NCI-H187 (cell line): ENCODE measurements around the gene FER1L5.
"Not testable (repeated sequence)": the region's sequence is repeated elsewhere in the genome, so short reads cannot be mapped to it uniquely, and the experiment has no call there.

Source experiments
- DNase-seq, 2 experiments: peaks; one replicate each; lab custom pipeline; 2025; lab: John Stamatoyannopoulos, UW

Gene FER1L5

DNA sequence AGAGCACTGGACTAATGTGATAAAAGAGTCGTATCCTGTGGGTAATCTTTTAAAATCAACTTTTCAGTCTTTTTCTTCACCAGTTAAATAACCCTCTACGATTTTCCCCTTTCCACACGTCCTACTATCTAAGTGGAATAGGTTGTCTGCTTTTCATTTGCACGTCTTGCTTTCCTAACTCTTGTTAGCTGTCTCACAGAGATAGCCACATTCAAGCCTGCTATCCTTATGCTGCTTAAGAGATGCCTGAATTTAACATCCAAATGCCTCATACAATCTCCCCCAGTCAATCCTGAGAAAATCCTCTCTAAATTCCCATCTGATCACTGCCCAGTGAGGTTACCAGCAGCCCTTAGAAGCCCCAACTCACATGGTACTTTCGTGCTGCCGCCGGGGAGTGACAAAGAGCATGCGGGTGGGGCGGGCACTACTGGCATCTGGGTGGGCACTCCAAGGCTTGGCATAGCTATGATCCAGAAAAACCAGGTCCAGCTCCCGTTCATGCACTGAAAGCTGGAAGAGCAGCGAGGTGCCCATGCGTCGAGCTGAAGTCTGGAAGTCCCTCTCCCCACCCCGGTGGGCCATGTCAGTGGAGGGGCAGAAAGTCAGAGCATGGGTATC is 5.9 kb upstream of the FER1L5 start:
- DNase-seq = no peak

DNA sequence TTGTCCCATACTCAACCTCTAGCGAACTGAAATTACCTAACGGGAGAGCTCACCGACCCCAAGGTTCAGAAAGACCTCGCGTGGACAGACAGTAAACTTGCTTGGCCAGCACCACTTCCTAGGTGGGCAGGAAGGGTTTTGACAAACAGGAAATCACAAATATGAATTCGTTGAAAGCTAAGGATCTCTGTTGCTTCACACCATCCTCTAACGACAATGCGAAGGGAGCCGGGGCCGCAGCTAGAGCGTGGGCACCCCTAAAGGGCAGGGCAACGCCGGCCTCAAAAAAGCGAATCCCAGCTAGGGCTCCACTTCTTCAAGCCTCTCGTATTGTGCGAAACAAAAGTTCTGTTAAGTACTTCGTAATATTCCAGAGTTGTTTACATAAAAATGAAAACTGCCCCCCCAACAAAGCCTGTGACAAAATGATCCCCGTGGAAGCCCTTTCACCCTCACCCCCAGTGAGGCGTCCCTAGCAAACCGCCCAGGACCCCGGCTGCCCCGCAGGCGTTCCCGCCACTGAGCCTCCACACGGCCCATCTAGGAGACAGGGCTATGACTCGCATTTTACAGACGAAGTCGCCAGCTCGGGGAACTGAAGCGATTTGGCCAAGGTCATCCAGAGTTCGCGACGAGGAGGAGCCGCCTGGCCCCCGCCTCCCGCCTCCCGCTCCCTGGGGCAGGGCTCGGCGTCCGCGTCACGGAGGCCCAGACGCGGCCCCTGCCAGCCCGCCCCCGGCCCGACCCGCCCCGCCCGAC is 5.0 kb upstream of the FER1L5 start:
- DNase-seq = peak in 1 of 2 experiments; percentile 44

DNA sequence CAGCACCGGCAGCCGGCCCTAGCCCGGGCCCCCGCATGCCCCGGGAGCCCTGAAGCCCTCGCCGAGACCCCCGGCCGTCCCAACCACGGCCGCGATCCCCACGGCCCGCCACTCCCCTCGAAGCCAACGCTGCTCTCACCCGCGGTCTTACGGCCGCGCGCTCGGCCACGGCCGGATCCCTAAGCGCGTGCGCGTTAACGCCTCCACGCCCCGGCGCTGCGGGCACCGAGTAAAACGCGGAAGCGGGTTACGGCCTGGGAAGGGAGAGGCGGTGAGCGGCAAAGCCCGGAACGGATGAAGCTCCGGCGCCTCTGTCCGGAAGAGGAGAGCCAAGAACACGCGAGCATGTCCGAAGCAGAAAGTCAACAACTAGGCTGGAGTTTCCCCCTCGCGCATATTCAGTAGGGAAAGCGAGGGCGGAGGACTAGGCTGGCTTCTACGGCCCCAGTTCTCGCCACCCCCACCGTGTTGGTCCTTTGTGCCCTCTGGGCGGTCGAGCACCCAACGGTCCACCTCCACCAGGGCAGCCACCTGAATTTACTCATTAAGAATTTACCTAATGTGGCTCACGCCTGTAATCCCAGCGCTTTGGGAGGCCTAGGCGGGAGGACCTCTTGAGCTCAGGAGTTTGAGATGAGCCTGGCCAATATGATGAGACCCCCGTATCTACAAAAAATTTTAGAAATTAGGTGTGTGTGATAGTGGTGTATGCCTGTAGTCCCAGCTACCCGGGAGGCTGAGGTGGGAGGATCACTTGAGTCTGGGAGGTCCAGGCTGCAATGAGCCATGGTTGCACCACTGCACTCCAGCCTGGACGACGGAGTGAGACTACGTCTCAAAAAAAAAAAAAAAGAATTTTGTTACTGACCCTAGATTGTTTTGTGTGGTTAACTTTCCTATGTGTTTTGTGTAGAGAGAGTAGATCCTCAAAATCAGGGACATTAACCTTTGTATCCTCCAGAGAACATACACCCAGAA is 4.1 kb upstream of the FER1L5 start, which contains the start of gene KANSL3:
TSS of gene KANSL3 (minus strand) at position 169 of the 978 bp plus-strand sequence. CDS start 1,177 bp downstream, outside the sequence.
- DNase-seq = peak; percentile 41 to 80

DNA sequence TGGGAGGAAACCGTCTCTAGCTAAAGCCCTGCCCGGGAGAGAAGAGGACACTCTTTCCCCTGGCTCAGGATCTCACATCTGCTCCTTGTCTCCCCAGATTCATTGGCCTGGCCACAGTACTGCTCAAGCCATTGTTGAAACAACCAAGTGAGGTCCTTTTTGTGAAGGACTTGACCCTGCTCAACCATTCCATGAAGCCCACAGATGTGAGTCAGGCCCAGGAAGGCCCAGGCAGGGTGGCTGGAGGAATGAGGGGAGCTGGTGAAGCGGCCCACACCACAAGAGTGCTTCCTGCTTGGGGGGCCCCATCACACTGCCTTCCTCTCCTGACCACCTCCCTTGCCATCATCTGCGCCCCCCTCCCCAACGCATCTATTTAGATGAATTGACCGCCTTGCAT is 5.1 kb downstream of the FER1L5 start:
- no peak for DNase-seq

DNA sequence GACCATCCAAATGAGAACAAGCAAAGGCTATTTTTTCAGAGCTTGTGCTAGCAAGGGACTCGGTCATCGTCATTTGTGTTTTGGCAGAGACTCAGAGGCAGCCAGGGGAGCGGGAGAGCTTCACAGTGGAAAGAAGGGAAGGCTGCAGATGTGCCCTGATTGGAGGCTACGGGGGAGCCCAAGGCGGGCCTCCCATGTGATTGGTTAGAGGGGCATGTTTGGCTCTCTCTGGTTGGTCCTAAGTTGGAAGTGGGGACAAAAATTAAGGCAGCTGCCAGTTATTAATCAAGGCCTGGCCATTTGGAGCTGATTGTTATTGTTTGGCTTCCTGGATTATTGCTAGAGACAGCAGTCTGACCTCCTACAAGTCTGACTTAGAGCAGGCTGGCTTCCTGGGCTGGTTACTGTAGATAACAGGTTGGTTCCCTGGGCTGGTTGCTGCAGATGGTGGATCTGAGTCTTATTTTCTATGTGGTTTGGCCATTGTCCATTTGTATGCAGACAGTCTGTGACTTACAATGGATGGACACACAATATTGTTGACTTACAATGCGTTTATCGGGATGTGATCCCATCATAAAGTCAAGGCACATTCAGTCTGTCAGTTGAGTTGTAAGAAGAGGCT is 5.9 kb downstream of the FER1L5 start:
- no peak for DNase-seq

DNA sequence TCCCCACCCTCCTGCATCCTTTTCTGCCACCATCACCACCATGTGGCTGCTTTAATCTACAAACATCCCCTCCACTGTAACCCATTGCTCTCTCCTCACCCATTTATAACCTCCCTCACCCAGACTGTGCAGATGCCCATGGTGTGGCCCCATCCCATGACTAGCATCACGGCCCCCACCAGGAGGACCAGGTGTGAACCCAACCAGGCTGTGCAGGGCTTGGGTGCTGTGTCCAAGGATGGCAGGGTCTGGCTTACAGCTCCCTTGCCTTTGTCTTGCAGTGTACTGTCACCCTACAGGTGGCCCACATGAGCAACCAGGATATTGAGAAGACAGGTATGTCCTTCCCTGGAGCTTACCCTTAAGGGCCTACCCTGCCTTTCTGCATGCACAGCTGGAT is 6.8 kb downstream of the FER1L5 start:
- DNase-seq = no peak

DNA sequence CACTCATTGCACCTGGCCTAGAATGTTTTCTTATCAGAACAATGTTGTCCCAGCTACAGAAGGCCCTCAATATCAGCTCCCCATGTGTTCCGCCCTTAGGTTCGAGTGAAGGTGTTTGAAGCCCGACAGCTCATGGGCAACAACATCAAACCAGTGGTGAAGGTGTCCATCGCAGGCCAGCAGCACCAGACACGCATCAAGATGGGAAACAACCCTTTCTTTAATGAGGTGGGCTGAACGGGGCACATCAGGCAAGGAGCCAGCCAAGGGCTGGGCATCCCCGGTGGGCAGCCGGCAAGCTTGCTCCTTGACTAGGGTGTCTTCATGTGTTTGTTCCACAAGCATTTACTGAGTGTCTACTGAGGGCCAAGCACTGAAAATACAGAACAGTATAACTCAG is 9.2 kb downstream of the FER1L5 start:
- no peak for DNase-seq

DNA sequence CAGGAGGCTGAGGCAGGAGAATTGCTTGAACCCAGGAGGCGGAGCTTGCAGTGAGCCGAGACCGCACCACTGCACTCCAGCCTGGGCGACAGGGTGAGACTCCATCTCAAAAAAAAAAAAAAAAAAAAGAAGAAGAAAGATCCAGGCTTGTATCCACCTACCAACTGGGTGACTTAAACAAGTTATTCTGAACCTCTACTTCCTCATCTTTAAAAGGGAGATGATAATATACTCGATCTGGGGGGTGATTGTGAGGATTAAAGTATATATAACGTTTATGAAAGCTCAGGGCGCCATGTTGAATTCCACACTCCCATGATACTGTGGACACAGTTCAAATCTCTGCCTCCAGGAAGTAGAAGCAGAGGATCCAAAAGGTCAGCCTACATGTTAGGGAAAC is 12.2 kb downstream of the FER1L5 start:
- DNase-seq = not testable (repeated sequence)

DNA sequence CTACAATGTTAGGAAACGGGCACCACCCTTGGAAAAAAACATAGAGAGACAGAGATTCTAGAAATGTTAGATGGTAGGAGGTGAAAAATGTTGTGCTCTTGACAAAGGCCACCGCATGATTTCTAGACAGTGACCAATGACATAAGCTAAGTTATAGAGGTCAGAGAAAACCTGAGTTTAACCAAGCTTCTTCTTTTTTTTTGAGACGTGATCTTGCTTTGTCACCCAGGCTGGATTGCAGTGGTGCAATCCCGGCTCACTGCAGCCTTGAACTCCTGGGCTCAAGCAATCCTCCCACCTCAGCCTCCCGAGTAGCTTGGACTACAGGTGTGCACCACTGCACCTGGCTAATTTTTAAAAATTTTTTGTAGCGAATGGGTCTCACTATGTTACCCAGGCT is 13.0 kb downstream of the FER1L5 start:
- DNase-seq = no peak

DNA sequence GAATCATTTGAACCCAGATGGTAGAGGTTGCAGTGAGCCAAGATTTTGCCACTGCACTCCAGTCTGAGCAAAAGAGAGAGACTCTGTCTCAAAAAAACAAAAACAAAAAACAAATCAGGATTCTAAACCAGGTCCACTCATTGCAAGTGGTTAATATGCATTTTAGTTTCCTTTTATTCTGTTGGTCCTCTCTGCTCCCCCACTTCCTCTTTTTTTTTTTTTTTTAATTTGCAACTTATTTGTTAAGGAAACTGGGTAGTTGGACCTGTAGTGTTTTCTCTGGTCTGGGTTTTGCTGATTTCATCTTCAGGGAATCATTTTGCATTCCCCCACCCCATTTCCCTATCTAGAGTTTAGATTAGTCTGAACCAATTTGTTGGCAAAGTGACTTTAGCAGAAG is 14.0 kb downstream of the FER1L5 start:
- no peak for DNase-seq

DNA sequence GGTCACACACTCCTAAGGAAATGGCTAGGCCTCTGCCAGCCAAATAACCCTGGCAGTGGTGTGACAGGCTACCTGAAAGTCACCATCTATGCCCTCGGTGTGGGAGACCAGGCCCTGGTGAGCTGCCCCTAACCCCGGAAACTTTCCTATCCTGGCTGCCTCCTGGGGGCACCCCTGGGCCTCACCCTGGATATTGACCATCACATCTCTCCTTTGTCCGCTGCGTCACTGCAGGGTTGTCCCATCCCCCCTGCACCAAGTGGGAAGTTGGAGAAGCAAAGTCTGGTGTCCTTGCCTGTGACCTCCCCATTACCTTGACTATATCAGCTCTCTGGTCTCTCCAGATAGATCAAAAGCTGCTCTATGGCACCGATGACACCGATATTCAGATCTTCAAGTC is 18.8 kb downstream of the FER1L5 start:
- no peak for DNase-seq

DNA sequence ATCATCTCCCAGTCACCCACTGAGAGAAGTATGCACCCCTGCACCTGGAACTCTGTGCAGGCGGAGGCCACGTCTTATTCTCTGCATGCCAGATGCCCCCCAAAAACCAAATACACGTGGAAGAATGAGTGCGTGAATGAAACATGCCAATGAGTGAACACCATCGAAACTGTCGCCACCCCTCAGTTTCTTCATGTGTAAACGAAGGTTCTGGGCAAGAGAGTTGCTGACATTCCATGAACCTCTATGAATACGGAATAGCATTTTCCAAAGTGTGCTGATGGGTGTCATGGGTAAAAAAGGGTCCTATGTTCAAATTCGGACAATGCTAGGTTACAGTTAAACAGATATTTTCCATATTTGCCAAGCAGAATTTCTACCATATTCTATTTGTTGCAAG is 19.8 kb downstream of the FER1L5 start:
- no peak for DNase-seq

DNA sequence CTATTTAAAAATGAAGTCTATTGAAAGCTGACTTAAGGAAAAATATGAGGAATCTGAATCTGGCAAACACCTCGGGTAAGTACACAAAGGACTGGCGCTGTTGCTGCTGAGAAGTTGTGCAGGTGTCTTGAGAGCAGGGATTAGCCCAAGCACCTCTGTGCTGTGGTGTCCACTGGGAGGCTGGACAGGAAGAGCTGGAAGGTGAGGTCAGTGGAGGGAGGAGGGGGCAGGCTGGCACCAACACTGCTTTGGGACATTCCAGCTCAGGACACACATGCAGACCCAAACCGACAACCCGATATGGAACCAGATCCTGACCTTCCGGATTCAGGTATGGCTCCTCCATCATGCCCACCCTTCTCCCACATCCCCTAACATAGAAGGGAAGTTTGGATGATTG is 20.6 kb downstream of the FER1L5 start:
- DNase-seq = no peak

DNA sequence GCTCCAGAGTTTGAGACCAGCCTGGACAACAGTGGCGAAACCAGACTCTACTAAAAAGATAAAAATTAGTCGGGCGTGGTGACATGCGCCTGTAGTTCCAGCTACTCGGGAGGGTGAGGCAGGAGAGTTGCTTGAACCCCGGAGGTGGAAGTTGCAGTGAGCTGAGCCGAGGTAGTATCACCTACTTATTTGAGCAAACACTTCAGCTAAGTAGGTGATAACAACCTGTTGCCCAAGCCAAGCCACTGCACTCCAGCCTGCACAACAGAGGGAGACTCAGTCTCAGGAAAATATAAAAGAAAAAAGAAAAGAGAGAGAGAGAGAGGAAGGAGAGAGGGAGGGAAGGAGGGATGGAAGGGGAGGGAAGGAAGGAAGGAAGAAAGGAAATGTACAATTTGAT is 21.3 kb downstream of the FER1L5 start:
- no peak for DNase-seq

DNA sequence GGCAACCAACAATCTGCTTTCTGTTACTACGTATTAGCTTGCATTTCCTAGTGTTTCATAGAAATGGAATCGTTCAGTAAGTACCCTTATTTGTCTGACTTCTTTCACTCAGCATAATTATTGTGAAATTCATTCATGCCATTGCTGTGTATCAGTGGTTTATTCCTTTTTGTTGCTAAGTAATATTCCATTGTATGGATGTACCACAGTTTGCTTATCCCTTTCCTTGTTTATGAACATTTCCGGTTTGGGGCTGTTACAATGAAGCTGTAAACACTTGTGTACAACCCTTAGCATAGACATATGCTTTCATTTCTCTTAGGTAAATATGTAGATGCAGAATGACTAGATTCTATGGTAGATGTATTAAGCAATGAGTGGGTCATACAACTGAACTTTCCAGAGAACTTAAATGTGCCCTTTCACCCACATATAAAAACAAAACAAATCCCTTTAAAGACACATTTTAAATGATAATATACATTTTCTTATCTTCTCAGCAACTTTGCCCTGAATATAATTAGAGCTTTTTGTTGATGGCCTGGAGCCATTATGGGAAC is 21.9 kb downstream of the FER1L5 start:
- DNase-seq = no peak

DNA sequence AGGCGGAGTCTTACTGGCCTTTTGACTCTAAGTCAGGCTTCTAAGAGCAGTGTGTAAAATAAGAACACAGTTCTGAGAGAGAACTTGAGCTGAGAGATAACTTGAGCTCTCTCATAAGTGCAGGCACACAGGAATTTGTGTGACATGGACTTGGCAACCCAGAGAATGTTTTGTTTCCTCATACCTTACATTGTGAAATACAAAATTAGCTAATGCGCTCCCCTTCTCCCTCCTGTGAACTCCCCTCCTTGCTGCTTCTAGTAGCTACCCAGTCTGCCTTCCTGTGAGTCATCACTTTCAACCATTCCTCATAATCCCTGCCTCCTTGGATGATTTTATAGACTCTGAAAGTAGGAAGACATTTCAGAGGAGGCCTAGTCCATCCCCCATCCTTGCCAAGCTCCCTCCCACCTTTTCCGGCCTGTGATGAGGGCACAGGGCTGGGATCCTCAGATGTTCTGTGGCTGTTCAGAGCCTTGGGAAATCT is 22.6 kb downstream of the FER1L5 start:
- DNase-seq = no peak

DNA sequence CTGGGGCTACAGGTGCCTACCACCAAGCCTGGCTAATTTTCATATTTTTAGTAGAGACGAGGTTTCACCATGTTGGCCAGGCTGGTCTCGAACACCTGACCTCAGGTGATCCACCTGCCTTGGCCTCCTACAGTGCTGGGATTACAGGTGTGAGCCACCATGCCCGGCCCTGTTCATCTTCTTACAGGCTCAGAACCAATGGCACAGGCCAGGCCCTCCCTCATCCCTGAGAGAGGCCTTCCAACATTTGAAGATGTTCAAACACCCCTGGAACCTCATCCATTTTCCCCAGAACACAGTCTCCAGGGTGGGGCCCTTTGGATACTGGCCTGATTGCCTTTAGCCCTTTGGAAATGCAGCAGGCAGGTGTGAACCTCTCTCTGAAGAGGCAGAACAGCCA is 23.2 kb downstream of the FER1L5 start:
- DNase-seq = not testable (repeated sequence)

DNA sequence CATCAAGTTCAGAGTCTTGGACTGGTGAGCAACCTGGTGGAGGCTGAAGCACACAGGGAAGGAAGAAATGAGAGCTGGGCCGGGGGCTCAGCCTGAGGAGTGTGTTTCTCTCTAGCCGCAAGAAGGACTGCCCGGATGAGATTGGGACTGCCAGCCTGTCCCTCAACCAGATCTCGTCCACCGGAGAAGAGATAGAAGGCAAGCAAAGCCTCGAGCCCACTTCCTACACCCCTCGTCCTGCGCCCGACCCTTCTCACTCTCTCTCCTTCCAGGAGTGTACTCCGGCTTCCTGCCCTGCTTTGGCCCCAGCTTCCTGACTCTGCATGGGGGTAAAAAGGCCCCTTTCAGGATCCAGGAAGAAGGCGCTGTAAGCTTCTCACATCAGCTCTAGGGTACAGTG is 26.2 kb downstream of the FER1L5 start:
- no peak for DNase-seq

DNA sequence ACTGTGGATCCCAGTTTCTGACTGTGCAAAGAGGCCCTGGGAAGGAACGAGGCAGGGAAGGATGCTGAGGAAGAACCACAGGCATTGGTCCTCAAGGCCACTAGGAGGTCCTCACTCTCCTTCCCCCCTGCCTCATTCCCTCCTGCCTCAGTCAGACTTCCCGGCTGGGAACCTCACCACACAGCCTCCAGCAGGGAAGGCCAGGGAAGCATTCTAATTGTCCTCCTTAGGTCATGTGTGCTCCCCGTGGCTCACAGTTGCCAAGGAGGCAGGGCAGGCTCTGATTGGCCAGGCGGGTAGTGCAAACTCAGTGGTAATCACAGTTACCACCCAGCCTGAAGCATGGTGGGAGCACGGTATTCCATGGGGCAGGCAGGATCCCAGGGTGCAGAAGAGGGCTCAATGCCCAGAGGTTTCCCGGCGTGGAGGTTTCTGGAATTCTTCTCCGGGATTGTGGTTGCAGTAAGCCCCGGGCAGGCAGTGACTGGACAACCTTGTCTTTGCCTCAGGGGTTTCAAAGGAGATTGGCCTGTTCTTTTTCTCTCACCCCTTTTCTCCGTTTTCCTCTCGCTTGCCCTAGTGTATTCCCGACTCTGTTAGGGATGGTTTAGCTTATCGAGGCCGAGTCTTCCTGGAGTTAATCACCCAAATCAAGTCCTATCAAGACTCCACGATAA is 27.1 kb downstream of the FER1L5 start:
- no peak for DNase-seq

DNA sequence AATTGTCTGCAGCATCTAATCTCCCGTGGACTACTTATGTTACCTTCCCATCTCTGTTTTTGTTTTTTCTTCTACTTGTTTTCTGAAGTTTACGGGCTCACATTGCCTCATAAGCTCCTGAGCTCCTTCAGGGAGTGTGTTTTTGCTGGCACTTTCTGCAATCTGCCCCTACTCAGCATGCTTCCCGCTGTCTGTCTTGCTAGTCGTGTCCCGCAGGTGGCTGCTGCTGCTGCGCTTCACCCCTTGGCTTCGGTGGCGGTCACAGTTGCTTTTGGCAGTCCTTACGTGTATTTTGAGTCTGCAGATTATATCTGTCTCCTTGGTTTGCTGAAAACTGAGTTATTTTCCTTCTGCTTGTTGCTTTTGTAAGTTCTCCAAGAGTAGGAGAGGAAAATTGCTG is 37.3 kb downstream of the FER1L5 start:
- DNase-seq = no peak

DNA sequence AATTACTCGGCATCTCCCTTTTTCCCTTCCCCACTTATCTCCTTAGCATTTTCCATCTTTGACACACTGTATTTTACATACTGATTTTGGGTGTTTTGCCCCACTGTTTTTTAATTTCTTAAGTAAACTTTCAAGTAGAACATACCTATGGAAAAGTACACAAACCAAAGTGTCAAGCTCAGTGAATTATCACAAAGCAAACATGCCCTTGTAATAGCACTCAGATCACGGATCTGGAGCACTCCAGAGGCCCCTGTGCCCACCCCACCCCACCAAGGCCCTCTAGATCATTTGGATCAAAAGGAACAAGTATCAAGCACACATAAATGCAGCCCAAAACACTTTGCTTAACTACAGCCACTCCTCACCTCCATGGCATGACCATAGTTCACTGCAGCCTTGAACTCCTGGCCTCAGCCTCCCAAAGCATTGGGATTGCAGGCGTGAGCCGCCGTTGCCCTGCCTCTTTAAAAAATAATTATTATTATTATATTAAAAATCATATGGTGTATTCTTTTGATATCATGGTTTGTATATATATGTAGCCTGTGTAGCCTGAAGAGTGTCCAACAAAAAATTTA is 38.1 kb downstream of the FER1L5 start:
- no peak for DNase-seq
